Femur (tissue), 1 donor: ENCODE measurements around the gene PCDH15.

Source experiments
- DNase-seq: peaks from one replicate; pipeline ENCODE4 v3.0.0-alpha.2; 2017

The PCDH15 gene

DNA sequence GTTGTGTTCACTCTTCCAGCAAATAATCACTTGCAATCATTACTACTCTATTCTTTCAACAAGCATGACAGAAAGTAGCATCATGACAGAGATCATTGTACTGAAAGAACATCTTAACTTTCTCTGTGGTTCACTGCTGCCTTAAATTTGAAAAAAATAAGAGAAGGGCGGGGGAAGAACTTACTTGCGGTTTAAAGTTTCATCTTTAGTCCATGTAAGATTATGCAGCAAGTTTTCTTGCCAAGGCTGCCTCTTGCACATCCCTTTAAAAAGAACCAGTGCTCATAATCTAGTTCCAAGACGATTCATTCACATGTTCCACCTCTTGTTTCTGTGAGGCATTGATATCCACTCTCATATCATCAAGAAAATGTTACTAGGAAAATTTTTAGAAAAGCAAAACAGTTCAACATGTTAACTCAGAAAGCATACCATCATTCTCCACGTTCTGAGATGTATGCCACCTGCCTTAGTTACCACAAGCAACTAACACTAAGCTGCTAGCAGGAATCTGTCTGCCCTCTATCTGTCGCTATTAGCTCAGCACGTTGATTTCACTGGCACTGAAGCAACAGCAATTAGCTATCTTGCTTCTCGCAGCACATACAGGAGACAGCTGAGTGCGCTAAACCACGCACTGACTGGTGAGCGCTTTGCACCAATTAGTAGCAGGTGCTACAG lies at the start of gene PCDH15:
Gene PCDH15 (minus strand): TSS at position 491 of the 681 bp plus-strand sequence. CDS start 136,969 bp downstream, outside the sequence.
- DNase-seq: peak; percentile 40

DNA sequence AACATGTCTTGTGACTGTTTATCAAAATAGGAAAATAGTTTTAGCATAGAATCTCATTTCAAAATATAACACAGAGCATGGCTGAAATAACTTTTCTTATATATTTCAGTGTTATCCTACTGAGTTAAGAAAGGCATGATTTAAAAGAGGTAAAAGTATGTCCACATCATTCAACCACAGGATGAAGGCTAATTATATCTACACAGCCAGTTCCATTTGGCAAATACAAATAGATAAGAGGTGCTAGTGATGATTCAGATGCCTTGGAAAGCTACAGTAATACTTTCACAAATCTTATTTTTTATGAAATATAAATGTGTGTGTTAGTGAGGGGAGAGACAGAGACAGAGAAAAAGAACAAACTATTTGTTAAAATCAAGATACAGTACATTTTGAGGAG lies 42.9 kb upstream of the PCDH15 start:
- no peak for DNase-seq

DNA sequence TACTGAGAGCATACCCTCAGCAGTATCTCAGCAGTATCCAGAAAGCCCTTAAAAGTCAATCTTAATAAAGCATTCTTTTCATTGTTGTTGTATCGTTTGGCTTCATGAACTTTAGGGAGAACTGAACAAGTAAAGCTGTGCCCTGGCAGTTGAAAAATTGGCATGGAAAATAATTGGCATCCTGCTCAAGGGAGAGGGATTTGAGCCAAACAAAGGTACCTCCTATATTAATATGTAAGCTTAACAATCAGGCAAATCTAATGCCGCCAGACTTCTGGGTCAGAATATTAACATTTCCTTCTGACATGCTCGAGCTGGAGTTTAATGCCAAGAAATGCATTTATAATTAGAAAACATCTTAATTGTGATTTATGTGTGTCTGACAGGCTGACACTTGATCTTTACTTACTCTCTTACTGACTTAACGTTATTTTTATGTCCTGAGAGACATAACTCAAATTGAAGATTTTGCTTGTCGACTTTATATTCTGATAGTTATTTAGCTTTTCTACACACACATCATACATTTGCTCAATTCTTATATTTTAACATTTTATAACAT lies 42.1 kb upstream of the PCDH15 start:
- DNase-seq: no peak

DNA sequence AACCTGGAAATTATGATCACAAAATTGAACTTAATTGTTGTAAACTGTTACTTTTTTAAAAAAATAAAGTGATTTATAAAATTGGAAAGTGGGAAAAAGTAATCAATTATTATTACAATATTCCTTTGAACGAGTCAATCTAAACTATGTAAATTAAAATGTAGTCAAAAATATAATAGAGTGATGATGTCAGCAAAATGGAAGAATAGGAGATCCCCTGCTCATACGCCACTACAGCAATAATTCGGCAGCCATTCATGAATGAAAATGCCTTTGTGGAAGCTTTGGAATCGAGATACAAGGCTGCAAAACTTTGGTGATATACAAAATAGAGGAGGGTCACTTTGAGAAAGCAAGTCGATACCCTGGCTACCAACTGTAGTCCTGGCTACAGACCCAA lies 36.4 kb upstream of the PCDH15 start:
- DNase-seq: no peak

DNA sequence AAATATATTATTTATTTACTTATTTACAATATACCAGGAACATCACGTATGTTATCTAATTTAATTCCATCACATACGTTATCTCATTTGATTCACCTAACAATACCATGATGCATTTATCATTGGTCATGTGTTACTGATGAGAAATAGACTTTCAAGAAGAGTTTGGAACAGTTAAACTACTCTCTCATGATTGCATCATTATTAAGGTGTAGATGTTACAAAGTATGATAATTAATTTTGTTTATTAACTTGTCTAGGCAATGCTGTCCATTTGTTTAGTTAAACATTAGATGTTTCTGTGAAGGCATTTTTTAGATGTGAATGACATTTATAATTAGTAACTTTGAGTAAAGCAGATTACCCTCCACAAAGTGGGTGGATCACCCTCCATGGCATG lies 32.0 kb upstream of the PCDH15 start:
- DNase-seq: no peak

DNA sequence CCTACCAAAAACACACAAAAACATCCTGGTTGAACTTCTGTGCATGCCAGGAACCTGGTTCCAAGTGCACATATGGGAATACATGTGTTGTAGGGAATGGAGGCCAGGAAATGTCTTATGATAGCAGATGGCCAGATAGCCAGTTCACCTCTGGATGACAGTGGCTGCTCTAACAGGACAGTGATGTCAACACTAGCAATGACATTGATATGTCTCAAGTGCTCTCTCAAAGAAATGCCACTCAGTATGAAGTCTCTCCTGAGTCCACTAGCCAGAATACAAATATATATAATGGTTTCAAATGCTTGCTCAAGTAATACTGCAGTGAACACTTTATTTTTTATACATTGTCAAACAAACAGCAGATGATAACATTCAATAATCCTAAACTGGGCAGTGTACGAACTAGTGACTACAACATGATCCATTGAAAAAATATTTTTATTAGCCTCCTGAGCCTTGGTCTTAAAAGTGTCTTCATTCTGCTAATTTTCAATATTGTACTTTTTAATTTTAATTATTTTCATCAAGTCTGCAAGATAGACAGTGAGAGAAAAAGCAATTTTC lies 26.0 kb upstream of the PCDH15 start:
- no peak for DNase-seq

DNA sequence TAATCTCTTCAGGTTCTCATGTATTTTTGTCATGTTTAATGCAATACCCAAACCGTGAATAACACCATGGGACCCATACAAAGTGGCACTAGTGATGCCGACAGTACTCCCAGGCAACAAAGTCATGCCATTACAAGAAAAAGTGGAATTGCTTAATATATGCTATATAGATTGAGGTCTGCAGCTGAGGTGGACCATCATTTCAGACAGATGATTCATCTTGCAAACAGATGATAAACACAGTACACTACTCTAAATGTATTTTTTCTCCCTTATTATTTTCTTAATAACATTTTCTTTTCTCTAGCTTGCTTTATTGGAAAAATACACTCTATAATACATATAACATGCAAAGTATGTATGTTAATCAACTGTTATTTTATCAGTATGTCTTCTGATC lies 14.6 kb upstream of the PCDH15 start:
- no peak for DNase-seq

DNA sequence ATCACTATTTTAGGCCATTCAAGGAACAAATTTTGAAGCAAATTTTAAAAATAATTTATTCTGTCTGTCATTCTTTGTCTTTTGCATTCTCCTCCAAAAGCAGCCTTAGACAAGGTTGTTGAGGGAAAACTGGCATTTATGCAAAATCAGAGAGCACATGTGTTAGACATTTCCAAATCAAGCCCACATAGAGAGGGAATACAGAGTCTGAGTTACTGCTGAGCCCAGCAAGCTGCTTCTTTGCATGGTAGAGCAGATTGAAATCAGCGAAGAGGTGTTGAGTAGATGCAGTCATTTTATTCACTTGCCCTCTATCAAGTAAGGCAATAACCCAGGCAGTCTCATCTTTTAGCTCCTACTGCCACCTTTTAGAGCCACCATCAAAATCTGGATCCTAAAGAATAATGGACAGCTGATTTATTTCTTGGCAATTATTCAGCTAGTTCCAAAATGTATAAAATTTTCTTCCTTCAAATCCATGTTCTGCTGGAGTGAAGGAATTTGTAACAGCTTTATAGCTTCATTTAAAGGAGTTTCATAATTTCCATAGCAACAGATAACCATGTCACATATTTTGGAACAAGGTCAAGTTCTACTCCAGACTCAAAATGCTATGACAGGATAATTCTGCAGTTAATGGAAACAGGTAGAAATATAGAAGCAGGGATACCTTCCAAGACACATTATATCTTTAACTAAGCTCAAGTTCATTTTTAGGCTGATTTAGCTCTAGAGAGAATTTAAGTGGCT lies 7.3 kb upstream of the PCDH15 start:
- DNase-seq: no peak

DNA sequence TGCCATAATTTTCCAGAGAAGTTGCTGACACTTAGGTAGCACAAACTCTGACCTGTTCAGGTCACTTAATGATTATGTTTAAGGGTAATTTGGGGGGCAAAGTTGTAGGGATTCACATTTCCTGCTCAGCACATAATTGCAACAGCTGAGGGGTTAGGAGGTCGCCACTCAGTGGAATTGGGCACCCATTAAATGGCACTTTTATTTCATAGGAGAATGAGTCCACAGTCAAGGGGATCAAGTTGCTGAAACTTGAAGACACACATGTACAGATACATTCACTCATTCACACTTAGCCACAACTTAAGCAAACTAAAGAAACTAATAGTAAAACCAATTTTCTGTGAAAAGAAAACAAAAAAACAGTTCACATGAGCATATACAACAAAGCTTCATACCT lies 1.5 kb downstream of the PCDH15 start:
- DNase-seq: no peak

DNA sequence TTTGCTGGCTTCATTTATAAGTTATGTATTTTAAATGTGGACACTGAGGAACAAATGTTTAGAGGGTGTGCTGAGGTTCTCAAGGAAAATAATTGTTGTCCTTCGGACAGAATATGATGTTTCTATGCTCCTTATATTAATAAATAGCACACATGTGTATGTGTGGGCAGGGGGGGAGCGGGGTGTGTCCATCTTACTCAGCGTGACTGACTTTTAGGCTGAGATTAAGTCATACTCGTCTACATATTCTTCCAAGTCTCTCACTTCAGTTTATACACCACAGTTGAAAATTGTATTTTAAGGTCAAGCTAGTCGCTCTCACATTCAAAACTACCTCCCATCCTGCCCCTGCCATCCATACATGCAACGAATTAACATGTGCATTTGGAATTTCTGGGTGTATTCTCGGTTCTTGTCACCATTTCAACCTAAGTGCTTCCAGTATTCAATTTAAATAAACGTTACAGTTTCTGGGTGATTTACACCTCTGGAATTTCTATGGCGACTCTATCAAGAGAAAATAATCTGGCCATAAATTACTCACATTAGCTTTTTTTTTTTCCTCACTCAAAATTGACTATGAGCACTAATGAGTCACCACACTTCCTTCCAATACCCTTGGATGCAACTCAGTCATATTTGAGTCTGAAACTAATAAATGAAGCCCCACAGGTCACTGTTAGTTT lies 3.3 kb downstream of the PCDH15 start:
- DNase-seq: no peak

DNA sequence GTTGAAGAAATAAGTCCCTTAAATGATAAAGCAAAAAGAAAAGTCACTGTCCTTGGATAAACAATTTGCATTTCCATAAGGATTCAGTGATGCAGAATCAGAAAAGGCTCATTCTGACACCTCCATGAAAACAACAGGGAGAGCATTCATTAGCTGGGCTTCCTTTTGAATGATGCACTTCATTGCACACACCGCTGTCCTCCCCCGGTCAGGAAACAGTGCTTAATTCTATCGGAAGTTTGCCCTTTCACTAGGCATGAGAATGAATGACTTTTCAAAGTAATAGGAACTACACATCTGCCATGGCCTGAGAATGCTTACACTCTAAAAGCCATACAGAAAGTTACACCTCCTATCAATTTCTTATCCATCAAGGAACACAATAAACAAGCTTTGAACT lies 4.2 kb downstream of the PCDH15 start:
- no peak for DNase-seq

DNA sequence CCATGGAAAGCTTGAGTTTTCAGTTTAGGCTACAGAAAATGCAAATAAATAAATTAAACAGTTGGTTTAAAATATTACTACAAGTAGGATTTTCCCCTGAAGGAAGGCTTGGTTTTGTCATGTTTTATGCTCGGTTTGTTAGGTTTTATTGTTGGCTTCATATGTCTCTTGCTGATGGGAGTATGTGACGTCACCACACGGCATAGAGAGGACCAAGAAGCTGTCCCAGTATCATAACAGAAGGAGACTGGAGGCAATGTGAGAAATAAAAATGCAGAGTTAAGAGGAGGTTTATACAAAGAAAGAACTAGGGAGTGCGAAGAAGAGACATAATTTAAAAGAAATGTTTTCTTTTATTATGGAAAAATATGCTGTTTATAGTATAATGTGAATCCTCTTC lies 24.4 kb downstream of the PCDH15 start:
- no peak for DNase-seq

DNA sequence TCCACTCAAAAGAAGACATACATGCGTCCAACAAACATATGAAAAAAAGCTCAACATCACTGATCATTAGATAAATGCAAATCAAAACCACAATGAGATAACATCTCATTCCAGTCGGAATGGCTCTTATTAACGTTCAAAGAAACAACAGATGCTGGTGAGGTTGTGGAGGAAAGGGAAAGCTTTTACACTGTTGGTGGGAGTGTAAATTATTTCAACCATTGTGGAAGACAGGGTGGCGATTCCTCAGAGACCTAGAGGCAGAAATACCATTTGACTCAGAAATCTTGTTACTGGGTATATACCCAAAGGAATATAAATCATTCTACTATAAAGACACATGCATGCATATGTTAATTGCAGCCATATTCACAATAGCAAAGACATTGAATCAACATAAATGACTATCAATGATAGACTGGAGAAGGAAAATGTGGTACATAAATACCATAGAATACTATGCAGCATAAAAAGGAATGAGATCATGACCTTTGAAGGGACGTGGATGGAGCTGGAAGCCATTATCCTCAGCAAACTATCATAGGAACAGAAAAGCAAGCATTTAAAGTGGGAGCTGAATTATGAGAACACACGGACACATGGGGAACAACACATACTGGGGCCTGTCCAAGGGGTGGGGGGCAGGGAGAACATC lies 28.4 kb downstream of the PCDH15 start:
- DNase-seq: no peak

DNA sequence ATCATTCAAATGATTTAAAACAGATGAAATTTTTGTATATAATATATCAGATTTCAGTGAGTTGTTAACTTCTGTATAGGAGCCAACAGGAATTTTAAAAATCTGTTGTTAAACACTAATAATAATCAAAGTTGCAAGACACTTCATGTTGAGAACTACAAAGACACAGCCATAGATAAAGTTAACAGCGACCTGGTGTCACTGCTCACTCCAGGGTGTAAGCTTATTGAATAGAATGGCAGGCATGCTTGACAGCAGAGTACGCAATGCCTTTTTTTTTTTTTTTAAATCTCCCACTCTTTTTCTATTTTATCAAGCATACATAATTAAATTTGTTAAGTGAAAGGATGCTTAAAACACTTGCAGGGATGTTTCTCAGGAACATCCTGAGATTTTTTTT lies 32.0 kb downstream of the PCDH15 start:
- DNase-seq: no peak

DNA sequence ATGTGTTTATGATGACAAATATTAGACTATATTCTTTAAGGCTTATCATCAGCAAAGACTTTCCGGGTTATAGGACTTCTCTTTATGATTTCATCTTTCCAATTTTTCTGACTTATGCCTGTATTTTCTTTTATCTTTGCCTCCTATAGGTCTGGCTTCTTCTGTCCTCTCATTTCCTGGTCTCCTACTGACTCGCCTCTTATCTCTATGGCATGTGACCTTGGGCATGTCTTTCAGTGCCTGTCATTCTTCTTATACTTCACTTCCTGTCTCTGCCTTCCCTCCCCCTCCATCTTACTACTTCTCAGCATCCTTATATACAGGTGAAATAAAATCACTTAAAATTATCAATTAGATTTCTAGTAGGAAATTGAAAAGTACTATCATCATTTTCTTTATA lies 42.2 kb downstream of the PCDH15 start:
- no peak for DNase-seq

DNA sequence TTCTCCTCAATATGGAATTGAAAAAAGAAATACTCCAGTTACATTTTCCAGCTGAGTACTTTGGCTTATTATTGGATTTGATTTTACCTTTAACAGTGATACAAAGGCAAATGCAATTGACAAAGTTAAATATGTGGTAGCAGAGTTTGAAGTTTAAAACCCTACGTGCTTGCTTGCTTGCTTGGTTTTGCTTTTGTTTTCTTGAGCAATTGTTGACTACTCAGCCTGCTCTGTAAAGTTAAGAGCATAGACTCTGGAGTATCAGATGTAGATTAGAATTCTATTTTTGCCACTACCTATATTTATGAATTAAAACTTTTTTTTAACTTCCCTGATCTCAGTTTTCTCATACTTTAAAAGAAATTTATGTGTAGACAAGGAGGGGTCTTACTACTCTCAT lies 51.4 kb downstream of the PCDH15 start:
- no peak for DNase-seq

DNA sequence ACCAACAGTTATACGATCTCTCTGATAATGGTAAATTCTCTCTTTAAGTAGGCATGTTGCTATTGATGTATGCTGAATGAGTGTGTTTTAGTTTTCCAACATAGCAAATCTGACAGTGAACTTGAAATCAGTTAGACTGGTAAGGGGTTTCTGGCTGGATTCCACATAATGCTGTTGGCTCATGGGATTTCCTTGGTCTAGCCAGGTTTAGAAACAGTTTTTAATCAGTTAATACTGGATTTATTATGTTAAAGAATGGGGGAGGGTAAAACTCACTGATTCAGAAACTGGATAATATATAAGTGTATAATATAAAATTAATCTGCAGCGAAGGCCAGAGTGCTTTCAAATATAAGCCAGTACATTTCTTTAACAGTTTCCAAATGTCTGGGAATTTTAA lies 55.6 kb downstream of the PCDH15 start:
- no peak for DNase-seq

DNA sequence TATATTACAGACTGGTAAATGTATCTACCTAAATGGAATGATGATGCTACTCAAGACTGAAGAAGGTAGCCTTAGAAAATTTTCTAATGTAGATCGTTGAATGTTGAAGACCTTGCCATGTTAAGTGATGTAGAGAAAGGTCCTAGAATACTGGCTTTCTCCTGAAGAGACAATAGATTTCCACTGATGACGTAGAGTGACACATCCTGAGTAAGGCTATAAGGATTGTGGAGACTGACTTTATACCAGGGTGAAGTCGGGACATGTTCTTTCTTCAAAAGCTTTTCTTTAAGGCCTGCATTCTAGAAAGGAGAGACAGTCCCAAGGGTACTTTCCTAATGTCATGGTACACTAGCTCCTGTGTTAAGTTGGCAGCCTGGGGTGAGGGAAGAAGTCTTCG lies 58.6 kb downstream of the PCDH15 start:
- DNase-seq: no peak

DNA sequence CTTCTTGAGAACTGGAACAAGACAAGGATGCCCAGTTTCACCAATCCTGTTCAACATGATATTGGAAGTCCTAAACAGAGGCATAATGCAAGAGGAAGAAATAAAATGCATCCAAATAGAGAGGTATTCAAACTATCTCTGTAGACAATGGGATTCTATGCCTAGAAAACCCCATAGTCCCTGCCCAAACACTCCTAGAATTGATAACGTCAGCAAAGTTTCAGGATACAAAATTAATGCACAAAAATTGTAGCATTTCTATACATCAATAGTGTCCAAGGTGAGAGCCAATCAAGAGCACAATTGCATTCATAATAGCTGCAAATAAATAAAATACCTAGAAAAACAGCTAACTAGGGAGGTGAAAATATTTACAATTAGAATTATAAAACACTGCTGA lies 72.5 kb downstream of the PCDH15 start:
- no peak for DNase-seq

DNA sequence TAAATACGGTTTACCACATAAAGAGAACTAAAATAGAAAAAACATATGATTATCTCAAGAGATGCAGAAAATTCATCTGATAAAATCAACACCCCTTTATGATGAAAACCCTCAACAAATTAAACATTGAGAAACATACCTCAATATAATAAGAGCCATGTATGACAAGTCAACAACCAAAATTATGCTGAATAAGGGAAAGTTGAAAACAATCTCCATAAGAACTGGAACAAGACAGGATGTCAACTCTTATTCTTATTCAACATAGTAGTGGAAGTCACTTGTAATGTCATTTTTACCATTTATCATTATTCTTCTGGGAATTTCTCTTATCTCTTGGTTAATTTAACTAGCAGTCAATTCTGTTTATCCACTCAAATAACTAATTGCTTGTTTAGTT lies 79.0 kb downstream of the PCDH15 start:
- DNase-seq: no peak

DNA sequence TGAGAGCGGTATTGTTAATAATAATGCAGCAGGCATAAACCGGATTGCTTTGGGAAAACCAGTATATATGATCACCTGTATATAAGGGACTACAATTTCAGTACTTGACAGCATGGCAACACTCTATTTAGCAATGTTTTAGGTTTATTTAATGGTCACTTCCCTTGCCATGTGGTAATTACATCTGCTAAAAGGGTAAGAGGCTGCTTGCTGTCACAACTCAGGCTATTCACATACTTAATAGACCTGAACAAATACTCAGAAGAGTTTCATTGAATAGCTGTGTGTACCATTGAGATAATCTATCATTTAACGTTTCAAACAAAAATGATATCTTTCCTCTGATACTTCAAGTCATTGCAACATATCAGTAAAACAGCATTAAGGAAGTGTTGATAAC lies 90.1 kb downstream of the PCDH15 start:
- DNase-seq: no peak

DNA sequence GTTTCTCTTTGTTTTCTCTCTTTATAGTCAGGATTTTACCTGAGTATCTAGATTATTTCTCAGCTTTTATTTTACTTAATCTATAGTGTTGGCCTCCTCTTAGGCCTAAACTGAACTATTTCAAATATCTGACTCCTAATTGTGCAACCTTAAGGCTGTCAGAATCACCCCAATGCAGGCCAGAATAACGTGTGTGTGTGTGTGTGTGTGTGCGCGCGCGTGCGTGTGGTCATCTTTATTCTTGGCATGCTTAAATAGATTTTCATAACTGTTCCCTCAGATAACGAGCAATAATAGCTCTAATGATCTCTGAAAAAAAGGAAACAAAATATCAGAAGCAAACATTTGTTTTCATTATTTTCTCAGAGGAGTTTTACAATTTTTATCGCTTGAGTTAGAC lies 92.4 kb downstream of the PCDH15 start:
- no peak for DNase-seq

DNA sequence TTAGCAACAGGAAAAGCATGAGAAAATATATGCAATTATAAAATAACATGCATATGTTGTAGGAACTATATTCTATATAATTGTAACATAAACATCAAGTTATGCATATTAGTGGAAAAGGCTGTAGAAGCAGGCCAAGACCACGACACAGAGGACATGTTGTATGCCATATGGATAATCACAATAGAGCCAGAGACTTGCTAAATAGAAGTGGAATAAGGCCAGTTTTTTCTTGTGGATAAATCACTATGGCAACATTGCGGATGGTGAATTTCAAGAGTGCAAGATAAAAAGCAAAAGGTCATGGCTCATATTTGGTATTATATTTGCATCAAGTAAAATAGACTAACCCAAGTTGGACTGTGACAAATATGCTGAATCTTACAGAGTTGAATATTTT lies 93.0 kb downstream of the PCDH15 start:
- DNase-seq: no peak
